Left kidney (tissue), 2 donors: ENCODE results near the gene RAB5IF. TPM values are rescaled to one million over a fixed set of nuclear protein-coding genes. Genes with fewer than 3 reads are reported as not detected.
"Not testable (repeated sequence)": the region's sequence is repeated elsewhere in the genome, so short reads cannot be mapped to it uniquely, and the experiment has no call there.

ENCODE experiments used
- DNase-seq: peaks from one replicate; pipeline ENCODE4 v3.0.0-alpha.2; 2013
- polyA plus RNA-seq: library from polyadenylated mRNA; unstranded; fragments of 120-200 nt; gene quantifications from one replicate; pipeline ENCODE4 v1.2.1, GENCODE V29; 2013; ENCODE audit not compliant: insufficient read length

RAB5IF gene
- polyA plus RNA-seq, 1 donor: 62.4 TPM

- no peak for DNase-seq
These were observed 22.5 kb downstream of the RAB5IF start for GRCh38 chr20:36628076-36628475.

DNA sequence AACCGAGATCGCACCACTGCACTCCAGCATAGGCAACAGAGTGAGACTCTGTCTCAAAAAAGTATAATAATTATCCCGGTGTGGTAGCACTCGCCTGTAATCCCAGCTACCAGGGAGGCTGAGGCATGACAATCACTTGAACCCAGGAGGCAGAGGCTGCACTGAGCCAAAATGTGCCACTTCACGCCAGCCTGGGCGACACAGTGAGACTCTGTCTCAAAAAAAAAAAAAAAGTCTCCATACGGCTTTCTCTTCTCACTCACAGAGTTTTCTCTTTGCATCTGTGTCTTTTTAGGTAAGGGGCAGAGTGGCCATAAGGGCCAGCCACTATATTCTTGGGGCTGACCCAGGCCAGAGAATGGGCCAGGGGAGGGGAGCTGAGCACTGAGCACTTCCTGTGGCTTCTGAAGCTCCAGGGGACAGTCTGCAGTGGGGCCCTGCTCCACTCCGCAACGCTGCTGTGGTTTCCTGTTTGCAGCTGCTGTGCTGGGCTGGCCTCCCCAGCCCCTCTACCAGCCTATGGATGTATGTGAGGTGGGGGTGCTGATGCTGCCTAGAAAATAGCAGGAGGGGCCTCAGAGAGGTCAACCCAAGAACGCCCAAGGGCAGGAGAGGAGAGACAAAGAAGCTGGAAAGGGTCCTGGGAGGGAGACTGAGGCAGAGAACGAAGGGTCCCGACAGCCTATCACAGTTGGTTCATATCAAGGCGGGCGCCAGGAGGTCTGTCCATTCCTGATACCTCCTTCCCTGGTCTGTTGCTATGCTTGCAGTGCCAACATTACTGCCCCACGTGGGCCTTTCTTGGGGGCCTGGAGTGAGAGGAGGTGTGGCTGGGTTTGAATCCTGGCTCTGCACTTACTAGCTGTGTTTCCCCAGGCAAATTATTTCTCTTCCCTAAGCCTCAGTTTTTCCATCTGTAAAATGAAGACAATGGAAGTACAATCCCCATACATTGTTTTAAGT is 24.4 kb downstream of the RAB5IF start:
- no peak for DNase-seq

DNA sequence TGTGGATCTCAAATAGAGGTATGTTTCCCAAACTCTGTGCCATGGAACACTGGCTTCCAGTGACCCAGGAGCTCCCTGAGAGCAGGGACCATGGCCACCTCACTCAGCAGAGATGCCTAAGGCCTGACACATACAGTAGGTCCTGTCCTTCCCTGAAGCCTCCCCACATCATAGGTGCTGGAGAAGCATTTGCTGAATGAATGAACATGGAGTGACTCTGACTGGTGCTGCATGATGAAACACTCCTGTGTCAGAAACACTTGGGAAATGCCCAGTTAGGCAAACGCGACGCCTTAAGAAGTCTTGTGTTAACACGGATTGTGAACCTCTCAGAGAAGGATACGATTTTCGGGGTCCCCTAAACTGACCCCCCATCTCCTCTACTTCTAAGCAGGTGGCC is 26.1 kb downstream of the RAB5IF start:
- DNase-seq: no peak

- DNase-seq: no peak
These were observed 26.5 kb downstream of the RAB5IF start for GRCh38 chr20:36632147-36632486.

DNA sequence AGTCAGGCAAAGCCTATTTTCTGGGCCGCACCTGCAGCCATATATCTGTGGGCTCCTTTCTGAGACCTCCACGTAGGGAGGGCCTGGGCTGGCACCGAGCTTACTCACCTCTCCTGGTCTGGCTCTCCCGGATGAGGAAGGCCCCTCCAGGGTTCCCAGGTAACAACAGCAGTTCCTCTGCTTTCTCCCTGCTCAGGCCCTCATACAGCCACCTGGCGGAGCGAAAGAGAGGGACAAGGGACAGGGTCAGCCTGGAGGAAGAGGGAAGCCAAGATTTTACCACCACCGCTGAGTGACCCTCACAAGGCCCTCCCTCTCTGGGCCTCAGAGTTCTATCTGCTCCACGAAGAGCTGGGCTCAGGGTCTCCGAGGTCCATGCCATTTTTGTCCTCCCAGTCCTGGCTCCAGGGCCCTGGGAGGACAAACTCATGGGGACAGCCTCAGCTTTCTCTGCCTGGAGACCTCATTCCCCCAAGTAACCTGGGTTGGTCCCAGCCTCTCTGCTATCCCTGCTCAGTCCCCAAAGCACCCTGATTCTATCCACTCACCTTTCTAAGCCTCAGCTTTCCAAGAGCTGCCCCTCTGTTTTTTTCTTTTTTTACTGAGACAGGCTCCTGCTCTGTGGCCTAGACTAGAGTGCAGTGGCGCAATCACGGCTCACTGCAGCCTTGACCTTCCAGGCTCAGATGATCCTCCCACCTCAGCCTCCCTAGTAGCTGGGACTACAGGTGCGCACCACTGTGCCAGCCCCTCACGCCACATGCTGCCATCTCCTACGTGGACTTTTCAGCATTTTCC is 27.1 kb downstream of the RAB5IF start:
- no peak for DNase-seq

DNA sequence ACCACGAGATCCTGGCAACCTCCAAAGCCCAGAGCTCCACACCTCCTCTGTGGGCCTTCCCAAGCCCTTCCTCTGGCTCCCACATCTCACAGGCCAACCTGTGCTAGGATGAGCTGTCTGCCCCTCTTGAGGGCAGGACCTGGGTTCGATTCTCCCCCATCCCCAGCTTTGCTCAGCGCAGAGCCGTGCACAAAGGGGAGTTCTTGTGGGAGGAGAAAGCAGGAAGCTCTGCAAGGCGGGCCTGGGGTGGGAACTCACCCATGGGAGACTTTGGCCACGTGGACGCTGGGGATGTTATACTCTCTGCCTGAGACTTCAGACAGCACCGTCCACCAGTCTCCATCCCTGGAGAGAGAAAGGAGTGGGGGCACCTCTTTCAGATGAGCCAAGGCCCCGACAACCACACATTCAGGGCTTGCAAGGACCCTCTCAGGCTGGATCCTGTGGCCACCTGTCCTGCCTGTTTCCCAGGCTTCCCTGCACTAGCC is 27.8 kb downstream of the RAB5IF start:
- no peak for DNase-seq

DNA sequence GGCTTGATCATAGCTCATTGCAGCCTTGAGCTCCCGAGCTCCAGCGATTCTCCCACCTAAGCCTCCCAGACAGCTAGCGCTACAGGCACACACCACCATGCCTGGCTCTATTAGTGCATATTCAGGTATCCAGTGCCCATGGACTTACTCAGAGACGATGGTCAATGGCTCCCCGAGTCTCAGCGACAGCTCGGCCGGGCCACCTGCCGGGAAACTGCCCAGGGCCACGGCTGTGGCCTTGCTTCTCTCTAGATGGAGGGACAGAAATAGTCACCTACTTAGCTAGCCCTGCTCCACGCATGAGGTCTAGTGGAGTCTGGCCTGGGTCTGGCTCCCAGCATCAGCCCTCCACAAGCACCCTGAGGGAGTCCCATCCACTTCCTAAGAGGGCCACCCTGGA is 28.8 kb downstream of the RAB5IF start:
- DNase-seq: no peak

DNA sequence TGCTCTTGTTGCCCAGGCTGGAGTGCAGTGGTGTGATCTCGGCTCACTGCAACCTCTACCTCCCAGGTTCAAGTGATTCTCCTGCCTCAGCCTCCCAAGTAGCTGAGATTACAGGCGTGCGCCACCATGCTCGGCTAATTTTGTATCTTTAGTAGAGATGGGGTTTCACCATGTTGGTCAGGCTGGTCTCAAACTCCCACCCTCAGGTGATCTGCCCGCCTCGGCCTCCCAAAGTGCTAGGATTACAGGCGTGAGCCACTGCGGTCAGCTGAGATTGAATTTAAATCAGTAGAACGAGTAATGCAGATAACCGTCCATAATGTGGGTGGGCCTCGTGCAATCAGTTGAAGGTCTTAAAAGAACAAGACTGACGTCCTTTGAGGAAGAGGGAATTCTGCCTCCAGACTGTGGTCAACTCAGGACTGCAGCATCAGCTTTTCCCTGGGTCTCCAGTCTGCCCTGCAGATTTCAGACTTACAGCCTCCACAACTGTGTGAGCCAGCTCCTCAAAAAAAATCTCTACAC is 33.4 kb downstream of the RAB5IF start:
- DNase-seq: not testable (repeated sequence)

GRCh38 chr20:36641506-36641843 is 35.9 kb downstream of the RAB5IF start:
- DNase-seq: no peak

DNA sequence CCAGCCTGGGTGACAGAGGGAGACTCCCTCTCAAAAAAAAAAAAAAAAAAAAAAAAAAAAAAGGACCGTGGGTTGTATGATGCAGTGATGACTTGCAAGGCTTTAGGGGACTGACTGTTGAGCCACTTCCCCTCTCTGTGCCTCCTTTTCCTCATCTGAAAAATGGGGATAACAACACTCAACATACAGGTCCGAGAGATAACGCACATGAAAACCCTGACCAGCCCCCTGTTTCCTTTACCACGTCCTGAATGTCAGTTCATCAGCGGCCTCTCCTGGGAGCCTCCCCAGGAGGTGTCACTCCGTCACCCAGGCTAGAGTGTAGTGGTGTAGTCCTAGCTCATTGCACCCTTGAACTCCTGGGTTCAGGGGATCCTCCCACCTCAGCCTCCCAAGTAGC is 36.6 kb downstream of the RAB5IF start:
- no peak for DNase-seq

- no peak for DNase-seq
These were observed 38.6 kb downstream of the RAB5IF start for GRCh38 chr20:36644032-36644705.

DNA sequence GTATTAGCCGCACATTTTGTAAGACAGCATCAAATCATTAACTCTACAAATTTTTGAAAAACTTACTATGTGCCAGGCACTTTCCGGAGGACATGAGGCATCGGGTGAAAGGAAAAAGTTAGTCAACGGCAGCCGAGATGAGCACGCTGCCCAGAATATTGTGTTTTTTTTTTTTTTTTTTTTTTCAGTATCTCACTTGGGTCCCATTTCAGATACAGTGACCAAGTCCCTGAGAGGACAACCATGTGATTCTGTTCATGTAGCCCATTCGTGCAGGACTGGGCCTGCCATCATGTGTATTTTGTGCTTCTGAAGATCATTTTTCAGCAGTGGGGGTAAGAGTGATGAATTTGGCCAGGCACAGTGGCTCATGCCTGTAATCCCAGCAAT is 39.1 kb downstream of the RAB5IF start:
- no peak for DNase-seq

GRCh38 chr20:36645353-36645752 is 39.8 kb downstream of the RAB5IF start:
- DNase-seq: no peak

GRCh38 chr20:36645998-36646397 is 40.4 kb downstream of the RAB5IF start, which contains the start of gene SLA2:
SLA2 (minus strand) TSS chr20:36646196; CDS start chr20:36641335, 4,861 bp downstream.
- DNase-seq: no peak

- DNase-seq: no peak
These were observed 41.1 kb downstream of the RAB5IF start for GRCh38 chr20:36646678-36647077.

- no peak for DNase-seq
These were observed 41.9 kb downstream of the RAB5IF start for GRCh38 chr20:36647196-36648121.

- no peak for DNase-seq
These were observed 47.9 kb downstream of the RAB5IF start for GRCh38 chr20:36653456-36653855.

GRCh38 chr20:36654506-36654905 is 48.9 kb downstream of the RAB5IF start:
- no peak for DNase-seq

DNA sequence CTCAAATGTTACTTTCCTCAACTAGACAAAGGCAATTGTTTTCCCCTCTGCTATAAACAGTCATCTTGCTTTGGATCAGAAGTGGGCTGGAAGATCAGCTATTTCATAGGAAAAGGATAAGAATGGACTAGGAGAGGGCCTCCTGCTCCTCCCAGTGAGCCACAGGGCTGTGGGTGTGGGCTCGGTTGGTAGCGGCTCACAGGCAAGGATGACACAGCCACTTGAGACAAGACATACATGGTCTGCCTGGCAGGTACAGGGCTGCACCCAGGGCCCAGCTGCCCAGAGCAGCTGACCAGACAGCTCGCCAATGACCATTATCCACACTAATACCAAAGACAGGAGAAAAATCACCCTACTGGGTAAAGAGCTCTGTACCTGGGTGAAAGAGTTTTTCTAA is 49.4 kb downstream of the RAB5IF start:
- DNase-seq: no peak

DNA sequence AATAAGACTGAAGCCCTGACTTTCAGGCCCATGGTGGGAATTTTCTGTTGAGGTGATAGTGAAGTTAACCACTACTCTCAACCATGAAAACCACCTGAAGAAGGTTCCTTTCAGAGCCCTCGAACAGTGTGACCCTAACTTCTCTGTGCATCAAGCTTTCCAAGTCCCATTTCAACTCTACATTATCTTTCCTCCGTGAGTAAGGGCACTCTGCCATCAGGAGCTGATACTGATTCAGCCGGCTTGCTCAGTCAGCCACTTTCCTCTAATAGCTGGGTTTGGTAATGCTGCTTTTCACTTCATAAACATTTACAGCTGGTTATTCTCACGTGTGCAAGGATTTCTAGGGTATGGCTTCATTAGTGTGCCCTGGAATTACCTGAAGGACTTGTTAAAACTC is 51.2 kb downstream of the RAB5IF start:
- no peak for DNase-seq

DNA sequence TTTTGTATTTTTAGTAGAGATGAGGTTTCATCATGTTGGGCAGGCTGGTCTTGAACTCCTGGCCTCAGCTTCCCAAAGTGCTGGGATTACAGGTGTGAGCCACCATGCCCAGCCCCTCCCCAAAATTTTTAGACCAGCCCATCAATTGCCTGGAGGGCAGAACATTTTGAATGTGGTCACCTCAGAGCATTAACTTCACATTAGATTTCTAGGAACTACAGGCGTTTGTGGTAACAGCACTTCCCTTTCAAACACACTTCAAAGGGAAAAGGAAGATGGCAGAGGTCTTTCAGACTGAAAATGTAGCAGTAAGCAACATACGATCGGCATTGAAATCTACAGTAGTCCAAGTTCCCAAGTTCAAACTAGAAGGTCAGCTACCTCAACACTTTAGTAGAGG is 52.7 kb downstream of the RAB5IF start:
- no peak for DNase-seq
